ENCODE results near the gene ARV1. TPM values are rescaled to one million over a fixed set of nuclear protein-coding genes. Genes with fewer than 3 reads are reported as not detected.

The ARV1 gene
- polyA plus RNA-seq (ENCODE audit: insufficient read length in 12 of 12): 10 to 100 TPM in 11 of 12 donors, not detected in 1; 15.1 to 22.8 (median 16.8) TPM
- long read RNA-seq, donor 1, transcript ARV1-201 (6 exons, 1,335 nt): major isoform, 5 of 5 reads
- long read RNA-seq, donor 1, partial matches to known transcripts: 0 of 5 reads
- long read RNA-seq, donor 1, other reads (novel, unspliced or antisense): 0 of 5 reads
- long read RNA-seq, donor 2, transcript ARV1-201 (6 exons, 1,335 nt): major isoform, 8 of 18 reads
- long read RNA-seq, donor 2, partial matches to known transcripts: 0 of 18 reads
- long read RNA-seq, donor 2, other reads (novel, unspliced or antisense): 10 of 18 reads
- long read RNA-seq, donor 3, transcript ARV1-201 (6 exons, 1,335 nt): major isoform, 5 of 5 reads
- long read RNA-seq, donor 3, partial matches to known transcripts: 0 of 5 reads
- long read RNA-seq, donor 3, other reads (novel, unspliced or antisense): 0 of 5 reads
- long read RNA-seq, donor 4, partial matches to known transcripts: 0 of 3 reads
- long read RNA-seq, donor 4, other reads (novel, unspliced or antisense): 0 of 3 reads
- long read RNA-seq, donor 5, transcript ARV1-201 (6 exons, 1,335 nt): major isoform, 9 of 32 reads
- long read RNA-seq, donor 5, partial matches to known transcripts: 23 of 32 reads
- long read RNA-seq, donor 5, other reads (novel, unspliced or antisense): 0 of 32 reads
- long read RNA-seq, donor 6, partial matches to known transcripts: 0 of 4 reads
- long read RNA-seq, donor 6, other reads (novel, unspliced or antisense): 0 of 4 reads
- long read RNA-seq, donor 7, partial matches to known transcripts: 0 of 3 reads
- long read RNA-seq, donor 7, other reads (novel, unspliced or antisense): 0 of 3 reads
- long read RNA-seq, donor 8, partial matches to known transcripts: 9 of 11 reads
- long read RNA-seq, donor 8, other reads (novel, unspliced or antisense): 0 of 11 reads
- long read RNA-seq, donor 9, transcript ARV1-201 (6 exons, 1,335 nt): major isoform, 5 of 5 reads
- long read RNA-seq, donor 9, partial matches to known transcripts: 0 of 5 reads
- long read RNA-seq, donor 9, other reads (novel, unspliced or antisense): 0 of 5 reads
- long read RNA-seq, donor 10, partial matches to known transcripts: 0 of 3 reads
- long read RNA-seq, donor 10, other reads (novel, unspliced or antisense): 0 of 3 reads
- long read RNA-seq, donor 11, transcript ARV1-201 (6 exons, 1,335 nt): major isoform, 9 of 9 reads
- long read RNA-seq, donor 11, partial matches to known transcripts: 0 of 9 reads
- long read RNA-seq, donor 11, other reads (novel, unspliced or antisense): 0 of 9 reads

GRCh38 chr1:230978491-230979388 lies at the start of gene ARV1, which contains the start of gene TTC13:
Gene ARV1, plus strand, starts transcription at chr1:230979094. Its CDS starts 12 bp downstream, at chr1:230979106.
Gene TTC13, minus strand, starts transcription at chr1:230978861. Its CDS starts 31 bp downstream, at chr1:230978830.
- peak; percentile 96 for DNase-seq

GRCh38 chr1:230930986-230931385 lies 47.9 kb upstream of the ARV1 start:
- DNase-seq: no peak

- no peak for DNase-seq
These were observed 43.0 kb upstream of the ARV1 start for GRCh38 chr1:230935852-230936251.

- DNase-seq: no peak
These were observed 42.4 kb upstream of the ARV1 start for GRCh38 chr1:230936475-230936874.

GRCh38 chr1:230937371-230937770 lies 41.5 kb upstream of the ARV1 start:
- DNase-seq: no peak

GRCh38 chr1:230938924-230939368 lies 39.9 kb upstream of the ARV1 start:
- no peak for DNase-seq

GRCh38 chr1:230939806-230940489 lies 38.9 kb upstream of the ARV1 start:
- no peak for DNase-seq

GRCh38 chr1:230940848-230941247 lies 38.0 kb upstream of the ARV1 start:
- no peak for DNase-seq

- no peak for DNase-seq
These were observed 35.8 kb upstream of the ARV1 start for GRCh38 chr1:230943048-230943593.

- DNase-seq: no peak
These were observed 30.6 kb upstream of the ARV1 start for GRCh38 chr1:230948301-230948700.

GRCh38 chr1:230948903-230949302 lies 30.0 kb upstream of the ARV1 start:
- DNase-seq: no peak

GRCh38 chr1:230950404-230950803 lies 28.5 kb upstream of the ARV1 start:
- DNase-seq: no peak

- no peak for DNase-seq
These were observed 21.3 kb upstream of the ARV1 start for GRCh38 chr1:230957580-230957989.

- DNase-seq: no peak
These were observed 20.5 kb upstream of the ARV1 start for GRCh38 chr1:230958370-230958769.

- DNase-seq: no peak
These were observed 14.0 kb upstream of the ARV1 start for GRCh38 chr1:230964896-230965295.

- no peak for DNase-seq
These were observed 13.4 kb upstream of the ARV1 start for GRCh38 chr1:230965535-230965934.

GRCh38 chr1:230966358-230966873 lies 12.5 kb upstream of the ARV1 start:
- no peak for DNase-seq

GRCh38 chr1:230970432-230970831 lies 8.5 kb upstream of the ARV1 start:
- DNase-seq: no peak

GRCh38 chr1:230971771-230972170 lies 7.1 kb upstream of the ARV1 start:
- DNase-seq: no peak

All from muscle of arm (tissue), 14 donors.